ENCODE results near the gene KLF6.

The KLF6 gene

DNA sequence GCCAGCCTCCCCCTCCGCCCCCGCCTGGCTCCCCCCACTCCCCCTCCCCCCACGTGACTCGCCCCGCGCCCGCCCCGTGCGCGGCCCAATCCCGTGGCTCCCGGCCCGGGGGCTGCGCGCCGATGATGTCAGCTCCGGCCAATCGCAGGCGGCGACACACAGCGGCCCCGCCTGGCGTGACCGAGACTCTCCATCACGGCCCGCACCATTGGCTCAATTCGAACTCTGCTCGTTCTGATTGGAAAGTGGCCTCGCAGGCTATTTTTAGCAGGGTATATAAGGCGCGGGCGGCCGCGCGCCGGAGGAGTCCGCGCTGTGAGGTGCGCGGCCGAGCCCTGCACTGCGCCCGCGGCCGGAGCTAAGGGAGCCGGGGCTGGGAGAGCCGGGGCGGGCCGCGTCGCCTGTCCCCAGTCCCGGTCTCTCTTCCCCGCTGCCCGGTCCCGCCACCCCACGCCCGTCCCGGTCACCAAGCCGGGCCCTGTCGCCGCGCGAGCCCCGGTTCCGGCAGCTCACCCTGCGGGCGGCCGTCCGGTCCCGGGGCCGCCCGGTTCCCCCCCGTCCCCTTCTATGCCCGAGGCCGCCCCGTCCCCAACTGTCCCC, 342 bp upstream of the KLF6 start:
- peak overlapping the region; percentile 92 for H3K4me3 ChIP-seq (ENCODE audit: low read depth, low read length)
- TF ChIP-seq CTCF (IDR thresholded peaks at IDR 0.05; ENCODE audit: low read depth, low read length), result no peak
- H3K36me3 ChIP-seq, result peaks cover 19% of the 10 kb centered on the region
- H3K9me3 ChIP-seq (ENCODE audit: severe bottlenecking), result no peaks in the 10 kb centered on the region
- peak overlapping the region; percentile 99 for H3K27ac ChIP-seq
- DNase-seq, result peak; percentile 92
- no peaks in the 10 kb centered on the region for H3K27me3 ChIP-seq (ENCODE audit: insufficient read depth, low read depth, severe bottlenecking)

DNA sequence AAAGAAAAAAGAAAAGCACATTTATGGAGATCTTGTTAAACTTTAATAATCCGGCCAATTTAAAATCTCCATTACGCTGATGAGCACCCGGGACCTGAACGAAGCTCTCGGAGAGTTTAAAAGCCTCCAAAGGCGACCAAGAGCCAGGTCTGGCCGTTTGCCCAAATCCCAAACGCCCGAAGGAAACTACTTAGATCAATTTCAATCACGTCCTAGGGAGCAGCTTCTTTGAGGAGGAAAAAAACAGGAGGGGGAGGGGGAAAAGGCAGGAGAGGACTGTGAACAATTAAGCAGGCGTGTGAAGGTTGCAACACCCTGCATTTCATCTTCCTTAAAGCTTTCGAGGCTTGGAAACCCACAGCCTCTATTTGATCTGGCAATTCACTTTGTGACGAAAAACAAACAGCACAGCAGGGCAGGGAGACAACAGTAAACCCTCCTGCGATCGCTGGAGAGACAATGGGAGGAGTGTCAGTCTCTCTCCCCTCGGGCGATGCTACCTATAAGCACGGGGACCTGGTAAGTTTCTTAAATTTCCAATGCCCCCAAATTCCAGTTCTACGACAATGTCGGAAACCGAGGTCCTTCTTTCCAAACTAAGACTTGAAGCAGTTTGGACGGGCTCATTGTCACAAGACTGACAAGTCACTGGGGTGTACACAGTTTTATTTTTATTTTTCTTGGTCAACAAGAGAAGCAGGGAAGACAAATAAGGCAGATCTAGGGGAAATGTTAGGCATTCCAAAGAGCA, 1.2 kb downstream of the KLF6 start:
- peak overlapping the region; percentile 97 for H3K27ac ChIP-seq
- no peak for TF ChIP-seq CTCF (IDR thresholded peaks at IDR 0.05; ENCODE audit: low read depth, low read length)
- DNase-seq, result peak; percentile 13
- no peaks in the 10 kb centered on the region for H3K9me3 ChIP-seq (ENCODE audit: severe bottlenecking)
- peak overlapping the region; percentile 92 for H3K4me3 ChIP-seq (ENCODE audit: low read depth, low read length)
- H3K36me3 ChIP-seq, result peaks cover 33% of the 10 kb centered on the region
- H3K27me3 ChIP-seq (ENCODE audit: insufficient read depth, low read depth, severe bottlenecking), result no peaks in the 10 kb centered on the region

GRCh38 chr10:3783316-3783681, 1.7 kb downstream of the KLF6 start:
- Histone ChIP-seq H3K9me3 (ENCODE audit: severe bottlenecking) (no peaks in the 10 kb centered on the region), H3K4me3 (ENCODE audit: low read depth, low read length) (peak overlapping the region; percentile 92), H3K36me3 (peaks cover 38% of the 10 kb centered on the region), H3K27ac (peak overlapping the region; percentile 97), H3K27me3 (ENCODE audit: insufficient read depth, low read depth, severe bottlenecking) (no peaks in the 10 kb centered on the region)
- no peak for TF ChIP-seq CTCF (IDR thresholded peaks at IDR 0.05; ENCODE audit: low read depth, low read length)
- DNase-seq, result peak; percentile 33

DNA sequence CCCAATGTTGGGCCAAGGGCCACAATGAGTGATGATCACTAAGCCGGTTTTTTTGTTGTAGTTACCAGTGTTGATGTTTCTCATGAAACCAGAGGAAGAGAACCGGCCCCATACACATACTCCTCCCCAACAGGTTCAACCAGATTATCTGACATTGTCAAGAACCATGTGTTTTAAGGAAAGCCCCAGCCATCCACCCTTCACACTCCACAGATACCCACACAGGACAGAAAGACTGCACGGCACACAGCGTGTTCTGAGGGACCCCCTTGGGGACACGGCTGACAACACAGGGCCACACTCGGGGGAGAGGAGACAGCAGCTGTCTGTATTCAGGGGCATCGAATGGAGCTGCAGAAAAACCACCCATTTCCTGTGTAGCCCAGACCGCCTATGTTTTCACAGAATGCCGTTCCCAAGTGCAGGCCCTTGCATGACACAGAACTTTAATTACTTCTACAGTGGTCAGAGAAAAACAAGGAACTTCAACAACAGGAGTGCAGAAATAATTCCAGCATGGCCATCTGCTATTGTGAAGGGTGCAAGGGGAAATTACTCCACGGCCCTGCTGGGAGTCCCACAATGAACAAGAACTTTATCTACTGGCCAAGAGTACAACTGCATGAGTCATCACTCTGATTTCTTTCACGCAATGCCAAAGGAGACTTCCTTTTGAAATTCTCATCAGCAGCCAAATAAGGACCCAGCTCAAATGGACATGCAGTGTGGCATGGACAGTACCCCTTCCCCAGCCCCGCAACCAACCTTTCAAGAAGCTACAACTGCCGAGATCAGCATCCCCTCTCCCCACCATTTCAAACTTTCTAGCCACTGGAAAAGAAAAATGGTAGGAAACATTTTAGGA, 2.3 kb downstream of the KLF6 start:
- DNase-seq, result no peak
- Histone ChIP-seq H3K9me3 (ENCODE audit: severe bottlenecking) (no peaks in the 10 kb centered on the region), H3K27ac (peak overlapping the region; percentile 97), H3K4me3 (ENCODE audit: low read depth, low read length) (peak overlapping the region; percentile 92), H3K36me3 (peaks cover 43% of the 10 kb centered on the region), H3K27me3 (ENCODE audit: insufficient read depth, low read depth, severe bottlenecking) (no peaks in the 10 kb centered on the region)
- no peak for TF ChIP-seq CTCF (IDR thresholded peaks at IDR 0.05; ENCODE audit: low read depth, low read length)

DNA sequence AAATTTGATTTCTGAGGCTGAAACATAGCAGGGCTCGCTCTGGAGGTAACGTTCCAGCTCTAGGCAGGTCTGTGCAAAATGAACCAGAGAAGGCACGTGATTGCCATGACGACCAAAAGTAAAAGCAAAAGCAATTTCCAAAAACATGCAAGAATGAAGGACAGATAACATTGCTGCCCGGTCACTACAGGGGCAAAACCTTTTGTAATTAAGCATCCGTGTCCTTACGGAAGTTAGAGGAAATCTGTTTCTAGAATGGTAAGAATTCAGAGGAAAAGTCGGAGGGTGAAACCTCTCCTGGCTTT, 2.9 kb downstream of the KLF6 start:
- Histone ChIP-seq H3K27me3 (ENCODE audit: insufficient read depth, low read depth, severe bottlenecking) (no peaks in the 10 kb centered on the region), H3K27ac (no peak overlapping the region), H3K36me3 (peaks cover 47% of the 10 kb centered on the region), H3K9me3 (ENCODE audit: severe bottlenecking) (no peaks in the 10 kb centered on the region), H3K4me3 (ENCODE audit: low read depth, low read length) (no peak overlapping the region)
- DNase-seq, result no peak
- TF ChIP-seq CTCF (IDR thresholded peaks at IDR 0.05; ENCODE audit: low read depth, low read length), result no peak
